GM18870 (cell line): Measurements from ENCODE around the gene PPP6R1.
"Not testable (repeated sequence)": the region's sequence is repeated elsewhere in the genome, so short reads cannot be mapped to it uniquely, and the experiment has no call there.

Experiments
- ATAC-seq: cut with Tn5 transposase; IDR thresholded peaks from one replicate; pipeline ENCODE4 v1.9.1; 2021; ENCODE audit warnings: moderate library complexity; ENCODE audit not compliant: unreplicated experiment

The PPP6R1 gene

GRCh38 chr19:55227241-55228014 lies 31.4 kb downstream of the PPP6R1 start:
- ATAC-seq = no peak

- no peak for ATAC-seq
Observed at GRCh38 chr19:55226788-55227187, 32.0 kb downstream of the PPP6R1 start.

GRCh38 chr19:55226273-55226672 lies 32.5 kb downstream of the PPP6R1 start:
- no peak for ATAC-seq

GRCh38 chr19:55225415-55225958 lies 33.3 kb downstream of the PPP6R1 start:
- ATAC-seq = no peak

- not testable (repeated sequence) for ATAC-seq
Observed at GRCh38 chr19:55224679-55225414, 34.0 kb downstream of the PPP6R1 start.

GRCh38 chr19:55224038-55224665 lies 34.7 kb downstream of the PPP6R1 start:
- ATAC-seq = no peak

GRCh38 chr19:55223291-55224037 lies 35.4 kb downstream of the PPP6R1 start:
- ATAC-seq = no peak

- no peak for ATAC-seq
Observed at GRCh38 chr19:55220525-55220924, 38.3 kb downstream of the PPP6R1 start.

- no peak for ATAC-seq
Observed at GRCh38 chr19:55216461-55217198, 42.2 kb downstream of the PPP6R1 start.

GRCh38 chr19:55213547-55213946 lies 45.3 kb downstream of the PPP6R1 start:
- ATAC-seq = no peak

GRCh38 chr19:55212447-55212846 lies 46.4 kb downstream of the PPP6R1 start:
- ATAC-seq = no peak

- no peak for ATAC-seq
Observed at GRCh38 chr19:55209693-55210472, 48.9 kb downstream of the PPP6R1 start.

GRCh38 chr19:55208880-55209692 lies 49.7 kb downstream of the PPP6R1 start, which contains the start of gene PTPRH:
Gene PTPRH (minus strand): TSS chr19:55209501. CDS start chr19:55209433, 68 bp downstream.
- ATAC-seq = no peak

- no peak for ATAC-seq
Observed at GRCh38 chr19:55206664-55207500, 51.9 kb downstream of the PPP6R1 start.

- not testable (repeated sequence) for ATAC-seq
Observed at GRCh38 chr19:55202199-55202598, 56.6 kb downstream of the PPP6R1 start.

GRCh38 chr19:55199620-55200204 lies 59.1 kb downstream of the PPP6R1 start:
- no peak for ATAC-seq

- no peak for ATAC-seq
Observed at GRCh38 chr19:55198651-55199050, 60.2 kb downstream of the PPP6R1 start.
